Endothelial cell of umbilical vein (primary cell): ENCODE measurements around the gene APBA2.

Source experiments
- EZH2 ChIP-seq: IDR thresholded peaks from 2 replicates; pipeline ENCODE4 v1.6.1; 2012; ENCODE audit warnings: borderline replicate concordance, low read depth, mild to moderate bottlenecking, moderate library complexity, low read length, inconsistent platforms; ENCODE audit not compliant: severe bottlenecking
- FOS ChIP-seq: IDR thresholded peaks from 2 replicates; pipeline ENCODE4 v1.6.1; 2011; ENCODE audit warnings: mild to moderate bottlenecking, low read length, moderate library complexity, borderline replicate concordance; ENCODE audit not compliant: insufficient read depth
- MYC ChIP-seq: IDR thresholded peaks from one replicate; pipeline ENCODE4 v1.6.1; 2011; ENCODE audit warnings: mild to moderate bottlenecking, low read depth, low read length
- POLR2A ChIP-seq: IDR thresholded peaks from 2 replicates; pipeline ENCODE4 v1.6.1; 2012; ENCODE audit warnings: low read depth, mild to moderate bottlenecking, control low read depth, low read length
- POLR2AphosphoS5 ChIP-seq: IDR thresholded peaks from 2 replicates; pipeline ENCODE4 v1.6.1; 2012; ENCODE audit warnings: low read depth, mild to moderate bottlenecking, control low read depth, low read length, moderate library complexity; ENCODE audit not compliant: insufficient read depth
- TF ChIP-seq, protein P1 (sequence below), 2 donors: IDR thresholded peaks; 1 replicate in 1 of 2; 2 replicates in 1 of 2; pipeline ENCODE4 v1.5.1; 2011; ENCODE audit warnings: low read length in 2 of 2, mild to moderate bottlenecking in 2 of 2, moderate library complexity in 2 of 2, control low read depth in 1 of 2, inconsistent platforms in 1 of 2, low read depth in 1 of 2; ENCODE audit not compliant: insufficient read depth in 1 of 2; ENCODE audit errors: extremely low read depth in 1 of 2
- TF ChIP-seq, protein P2 (sequence below): IDR thresholded peaks from 2 replicates; pipeline ENCODE4 v1.6.1; 2011; ENCODE audit not compliant: insufficient read depth, insufficient read length

- TF ChIP-seq, protein P1, sequence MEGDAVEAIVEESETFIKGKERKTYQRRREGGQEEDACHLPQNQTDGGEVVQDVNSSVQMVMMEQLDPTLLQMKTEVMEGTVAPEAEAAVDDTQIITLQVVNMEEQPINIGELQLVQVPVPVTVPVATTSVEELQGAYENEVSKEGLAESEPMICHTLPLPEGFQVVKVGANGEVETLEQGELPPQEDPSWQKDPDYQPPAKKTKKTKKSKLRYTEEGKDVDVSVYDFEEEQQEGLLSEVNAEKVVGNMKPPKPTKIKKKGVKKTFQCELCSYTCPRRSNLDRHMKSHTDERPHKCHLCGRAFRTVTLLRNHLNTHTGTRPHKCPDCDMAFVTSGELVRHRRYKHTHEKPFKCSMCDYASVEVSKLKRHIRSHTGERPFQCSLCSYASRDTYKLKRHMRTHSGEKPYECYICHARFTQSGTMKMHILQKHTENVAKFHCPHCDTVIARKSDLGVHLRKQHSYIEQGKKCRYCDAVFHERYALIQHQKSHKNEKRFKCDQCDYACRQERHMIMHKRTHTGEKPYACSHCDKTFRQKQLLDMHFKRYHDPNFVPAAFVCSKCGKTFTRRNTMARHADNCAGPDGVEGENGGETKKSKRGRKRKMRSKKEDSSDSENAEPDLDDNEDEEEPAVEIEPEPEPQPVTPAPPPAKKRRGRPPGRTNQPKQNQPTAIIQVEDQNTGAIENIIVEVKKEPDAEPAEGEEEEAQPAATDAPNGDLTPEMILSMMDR (IDR thresholded peaks at IDR 0.05; ENCODE audit: extremely low read depth in 1 of 2, insufficient read depth in 1 of 2, low read depth in 1 of 2, low read length in 2 of 2) = no peak
- TF ChIP-seq, protein P2, sequence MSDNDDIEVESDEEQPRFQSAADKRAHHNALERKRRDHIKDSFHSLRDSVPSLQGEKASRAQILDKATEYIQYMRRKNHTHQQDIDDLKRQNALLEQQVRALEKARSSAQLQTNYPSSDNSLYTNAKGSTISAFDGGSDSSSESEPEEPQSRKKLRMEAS = no peak
- TF ChIP-seq FOS (no peak), EZH2 (no peak), POLR2A (no peak), MYC (no peak), POLR2AphosphoS5 (no peak)
These were observed 41.3 kb downstream of the APBA2 start for GRCh38 chr15:28927043-28927442.
